ENCODE measurements around the gene RMND1.
"Not testable (repeated sequence)": the region's sequence is repeated elsewhere in the genome, so short reads cannot be mapped to it uniquely, and the experiment has no call there.

Gene RMND1

DNA sequence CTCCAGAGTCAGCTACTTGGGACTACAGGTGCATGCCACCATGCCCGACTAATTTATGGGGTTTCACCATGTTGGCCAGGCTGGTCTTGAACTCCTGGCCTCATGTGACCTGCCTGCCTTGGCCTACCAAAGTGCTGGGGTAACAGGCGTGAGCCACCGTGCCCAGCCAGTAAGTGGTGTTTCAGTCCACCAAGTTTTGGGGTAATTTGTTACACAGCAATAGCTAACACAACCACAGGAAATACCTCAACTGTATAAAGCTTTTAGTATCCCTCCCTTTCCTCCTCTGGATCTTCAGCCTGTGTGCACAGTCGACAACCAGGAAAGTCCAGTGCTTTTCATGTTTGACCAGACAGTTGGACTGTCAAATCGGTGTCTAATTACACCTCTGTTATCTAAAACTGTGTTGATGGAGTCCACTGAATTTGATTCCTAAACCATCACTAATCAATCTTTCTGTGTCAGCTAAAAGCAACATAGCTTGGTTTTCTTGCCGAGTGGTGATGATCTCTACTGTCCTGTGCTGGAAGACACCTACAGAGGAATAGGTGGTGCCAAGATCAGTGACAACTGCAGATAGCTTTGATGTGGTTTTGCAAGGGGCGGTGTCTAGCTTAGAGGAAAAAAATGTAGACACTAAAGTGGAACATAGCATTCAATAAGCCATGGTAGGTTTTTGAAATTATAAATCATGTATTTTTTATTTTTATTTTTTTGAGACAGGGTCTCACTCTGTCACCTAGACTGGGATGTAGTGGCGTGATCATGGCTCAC is 38.4 kb downstream of the RMND1 start:
- DNase-seq = peak; percentile 36

DNA sequence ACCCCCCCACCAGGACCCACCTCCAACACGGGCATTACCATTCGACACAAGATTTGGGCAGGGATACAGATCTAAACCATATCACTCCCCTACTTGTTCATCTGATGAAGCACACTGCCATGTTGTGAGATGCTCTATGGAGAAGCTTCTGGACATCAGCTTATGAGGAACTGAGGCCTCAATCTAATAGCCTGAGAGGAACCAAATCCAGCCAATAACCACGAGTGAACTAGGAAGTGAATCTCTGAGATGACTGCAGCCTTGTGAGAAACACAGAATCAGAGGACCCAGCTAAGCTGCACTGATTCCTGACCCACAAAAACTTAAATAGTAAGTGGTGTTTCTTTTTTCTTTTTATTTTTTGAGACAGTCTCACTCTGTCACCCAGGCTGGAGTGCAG is 39.0 kb downstream of the RMND1 start:
- DNase-seq = no peak

DNA sequence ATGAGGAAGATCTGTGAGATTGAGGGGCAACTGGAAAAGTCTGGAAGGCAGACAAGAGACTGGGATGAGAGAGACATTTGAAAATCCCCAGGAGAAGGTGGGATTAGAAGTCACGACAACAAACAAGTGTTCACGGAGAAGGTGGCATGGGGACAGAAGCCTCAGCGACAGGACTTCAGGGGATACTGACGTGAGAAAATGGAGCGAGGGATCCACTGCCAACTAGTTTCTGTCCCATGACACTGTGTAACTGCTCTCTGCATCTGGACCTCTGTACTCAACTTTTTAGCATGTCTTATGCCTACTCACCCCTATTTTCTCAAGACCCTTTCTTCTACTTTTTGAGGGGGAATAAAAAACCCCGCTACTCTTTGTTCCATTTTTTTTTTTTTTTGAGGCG is 42.2 kb downstream of the RMND1 start:
- DNase-seq = no peak

DNA sequence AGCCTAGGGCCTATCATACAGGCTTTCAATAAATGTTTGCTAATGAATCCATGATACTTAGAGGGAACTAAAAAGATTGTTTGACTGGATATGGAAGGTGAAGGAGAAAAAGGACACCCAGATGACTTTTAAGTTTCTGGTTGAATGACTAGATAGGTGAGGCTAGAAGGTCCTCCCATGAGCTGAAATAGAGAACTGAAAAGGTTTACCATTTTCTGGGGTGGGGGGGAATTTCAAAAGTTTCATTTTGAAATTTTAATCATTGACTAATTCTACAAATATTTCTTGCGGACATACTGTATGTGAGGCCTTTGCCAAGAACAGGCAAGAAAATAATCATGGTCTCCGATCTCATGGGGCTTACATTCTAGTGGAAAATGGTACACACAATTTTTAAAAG is 42.7 kb downstream of the RMND1 start:
- no peak for DNase-seq

DNA sequence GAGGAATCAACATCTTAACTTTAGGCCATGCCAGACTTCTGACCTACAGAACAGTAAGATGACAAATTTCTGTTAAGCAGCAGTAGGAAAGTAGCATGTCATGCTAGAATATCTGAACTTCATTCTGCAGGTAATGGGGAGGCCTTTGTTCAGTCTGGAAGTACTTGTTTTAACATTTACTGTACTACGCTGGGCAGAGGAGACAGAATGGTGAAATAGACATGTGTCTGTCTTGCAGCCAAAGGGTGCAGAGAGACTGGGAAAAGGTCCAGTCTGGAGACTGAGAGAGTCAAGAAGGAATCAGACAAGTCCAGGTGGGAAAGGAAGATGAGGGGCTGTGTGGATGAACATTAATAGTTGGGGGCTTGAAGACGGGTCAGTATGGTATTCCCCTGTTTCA is 43.1 kb downstream of the RMND1 start:
- no peak for DNase-seq

DNA sequence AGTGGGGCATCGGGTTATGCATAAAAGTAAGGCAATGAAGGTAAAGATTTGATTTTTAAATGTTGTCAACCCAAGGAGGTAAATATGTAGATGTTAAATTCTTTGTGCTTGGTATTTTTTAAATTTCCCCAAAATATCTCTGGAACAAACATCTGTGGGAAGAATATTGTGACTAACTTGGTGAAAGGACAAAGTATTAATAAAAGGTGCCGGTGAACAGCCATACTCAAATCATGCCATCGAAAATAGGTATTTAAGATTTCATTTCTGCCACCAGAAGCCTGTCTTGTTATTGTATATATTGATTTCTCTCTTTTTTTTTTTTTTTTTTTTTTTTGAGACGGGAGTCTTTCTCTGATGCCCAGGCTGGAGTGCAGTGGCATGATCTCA is 48.0 kb downstream of the RMND1 start:
- no peak for DNase-seq

DNA sequence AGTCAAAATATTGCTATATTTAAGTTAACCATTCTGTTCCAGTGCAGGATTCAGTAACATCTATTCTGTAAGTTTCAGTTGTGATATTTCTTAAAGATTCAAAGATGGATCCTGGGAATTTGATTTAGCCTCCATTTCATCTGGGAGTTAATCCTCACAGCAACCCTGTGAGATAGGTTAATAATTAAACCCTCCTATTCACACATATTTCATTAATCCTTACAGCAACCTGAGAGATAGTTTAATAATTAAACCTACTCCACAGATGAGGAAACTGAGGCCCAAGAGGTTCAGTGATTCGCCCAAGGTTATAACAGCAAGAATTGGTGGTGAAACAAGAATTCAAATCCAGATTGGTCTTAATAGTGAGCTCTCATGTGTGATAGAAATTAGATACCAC is 49.7 kb downstream of the RMND1 start:
- no peak for DNase-seq

DNA sequence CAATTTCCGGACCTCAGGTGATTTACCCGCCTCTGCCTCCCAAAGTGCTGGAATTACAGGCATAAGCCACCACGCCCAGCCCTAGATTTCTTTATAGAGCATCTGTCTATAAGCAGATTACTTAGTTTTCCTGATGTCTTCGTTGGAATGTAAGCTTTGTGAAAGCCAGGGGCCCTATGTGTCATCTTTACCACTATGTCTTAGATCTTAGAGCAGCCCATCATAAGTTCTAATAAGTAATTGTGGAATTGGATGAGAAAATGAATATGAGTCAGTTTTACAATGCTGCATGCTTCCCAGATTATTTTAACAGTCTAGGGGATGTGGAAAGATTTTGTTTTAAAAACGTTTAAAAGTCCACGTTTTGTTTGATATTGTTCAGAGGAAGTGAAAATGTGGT is 51.5 kb downstream of the RMND1 start:
- no peak for DNase-seq

DNA sequence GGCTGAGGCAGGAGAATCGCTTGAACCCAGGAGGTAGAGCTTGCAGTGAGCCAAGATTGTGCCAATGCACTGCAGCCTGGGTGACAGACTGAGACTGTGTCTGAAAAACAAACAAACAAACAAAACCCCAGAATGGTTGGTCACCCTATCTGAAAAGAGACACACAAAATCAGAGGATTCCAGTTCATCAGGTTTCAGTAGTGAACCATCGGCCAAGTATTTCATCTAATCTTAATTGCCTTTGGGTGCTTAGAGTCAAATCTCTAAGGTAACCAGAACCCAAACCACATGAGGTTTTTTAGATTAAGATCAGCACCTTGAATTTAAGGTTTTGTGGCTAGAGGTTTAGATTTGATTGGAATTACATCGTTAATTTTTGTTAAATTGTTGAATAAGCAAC is 52.2 kb downstream of the RMND1 start:
- DNase-seq = no peak

DNA sequence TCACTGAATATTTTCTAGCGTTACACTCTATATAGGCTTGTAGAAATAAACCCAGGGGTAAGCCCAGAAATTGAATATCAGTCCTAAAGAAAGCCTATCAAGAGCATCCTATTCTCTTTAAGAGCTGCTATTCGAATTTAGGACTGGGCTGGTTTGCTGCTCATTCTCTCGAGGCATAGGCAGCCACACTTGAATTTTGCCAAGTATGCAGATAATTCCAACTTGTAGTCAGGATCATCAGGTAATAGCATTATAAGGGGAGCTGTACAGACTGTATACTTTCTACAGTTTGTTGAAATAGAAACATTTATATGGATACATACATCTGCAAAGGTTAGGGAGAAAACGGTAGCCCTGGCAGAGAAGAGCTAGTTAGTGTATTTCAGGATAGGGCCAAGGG is 58.5 kb downstream of the RMND1 start:
- DNase-seq = no peak

DNA sequence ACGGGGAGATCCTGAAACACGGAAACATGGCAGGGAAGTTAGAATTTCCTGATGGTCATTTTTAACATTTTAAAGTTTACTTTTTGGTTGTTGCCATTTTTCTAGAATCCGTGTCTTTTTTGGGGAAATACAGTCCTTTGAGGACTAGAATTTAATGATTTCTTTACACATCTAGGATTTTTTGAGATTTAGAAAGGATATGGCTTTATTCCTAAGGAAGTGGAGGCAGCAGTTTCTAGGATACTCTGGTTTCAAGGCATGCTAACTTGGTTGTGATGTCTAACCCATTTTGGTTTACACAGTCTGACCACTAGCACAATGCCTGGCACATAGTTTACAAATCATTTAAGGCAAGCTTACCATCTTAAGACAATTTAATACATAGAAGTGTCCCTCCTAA is 59.5 kb downstream of the RMND1 start:
- DNase-seq = no peak

DNA sequence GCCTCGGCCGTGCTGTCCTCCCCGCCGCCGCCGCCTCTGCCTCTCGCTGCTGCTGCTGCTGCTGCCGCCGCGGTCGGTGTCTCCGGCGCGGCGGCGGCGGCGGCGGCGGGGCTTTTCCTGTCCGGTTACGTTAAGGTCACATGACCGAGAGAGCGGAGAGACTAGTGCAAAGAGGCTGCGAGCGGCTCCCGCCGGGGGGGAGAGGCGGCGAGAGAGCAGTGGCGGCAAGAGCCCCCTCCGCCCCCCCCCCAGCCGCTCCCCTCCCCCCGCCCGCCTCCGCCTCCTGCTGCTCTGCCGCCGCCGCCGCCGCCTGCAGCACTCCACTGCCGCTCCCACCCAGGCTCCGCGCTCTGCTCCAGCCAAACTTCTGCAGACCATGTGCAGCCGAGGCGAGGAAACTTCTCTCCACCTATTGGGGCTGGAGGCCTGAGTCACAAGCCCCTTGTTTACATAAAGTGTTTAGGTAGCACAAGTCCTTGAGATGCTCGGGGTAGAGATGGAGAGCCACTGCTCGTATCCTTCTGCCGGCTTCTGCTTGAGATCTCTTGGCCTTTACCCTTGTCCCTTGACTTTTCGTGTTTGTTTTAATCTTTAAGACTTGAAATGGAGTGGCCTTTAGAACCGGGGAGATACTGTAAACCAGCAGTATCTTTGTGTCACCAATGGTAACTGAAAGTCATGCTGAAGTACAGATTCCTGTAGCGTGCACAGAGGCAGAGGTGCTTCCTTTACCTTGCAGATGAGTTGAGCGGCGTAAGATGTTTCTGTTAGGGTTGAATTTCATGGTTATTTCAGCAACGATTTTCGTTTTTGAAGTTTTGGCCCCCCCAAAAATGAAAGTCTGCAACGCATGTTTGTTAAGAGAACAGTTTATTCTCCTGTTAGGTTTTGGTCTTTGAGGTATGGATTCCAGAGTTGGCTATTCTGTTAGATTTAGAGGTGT is 60.2 kb downstream of the RMND1 start, which contains the start of gene ZBTB2:
TSS of gene ZBTB2 (minus strand) at position 89 of the 943 bp plus-strand sequence. CDS start 17,922 bp downstream, outside the sequence.
- peak; percentile 73 for DNase-seq

DNA sequence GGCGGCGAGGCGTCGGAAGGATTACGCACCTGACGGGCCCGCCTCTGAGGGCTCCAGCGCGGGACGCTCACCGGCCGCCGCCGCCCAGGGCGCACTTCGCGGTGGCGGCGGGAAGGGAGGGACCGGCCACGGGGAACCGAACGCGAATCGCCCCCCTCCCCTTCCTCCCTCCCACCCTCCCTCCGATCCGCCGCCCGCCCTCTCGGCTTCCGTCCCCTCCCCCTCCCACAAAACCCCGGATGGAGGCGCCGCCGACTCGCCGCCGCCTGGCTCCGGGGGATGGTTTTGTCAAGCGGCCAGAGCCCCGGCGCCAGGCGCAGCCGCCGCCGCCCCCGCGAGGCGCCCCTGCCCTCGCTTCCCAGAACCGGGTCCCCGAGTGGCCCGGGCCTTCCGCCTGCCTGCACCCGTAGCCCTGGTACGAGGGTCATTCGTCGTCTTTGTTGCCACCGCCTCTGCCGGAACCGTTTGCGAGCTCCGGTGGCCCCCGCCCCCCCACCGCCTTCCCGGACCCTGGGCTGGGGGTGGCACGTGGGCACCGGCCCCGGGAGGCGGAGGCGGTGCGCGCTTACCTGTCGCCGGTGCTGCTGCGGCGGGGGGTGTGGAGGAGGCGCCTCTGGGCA is 61.0 kb downstream of the RMND1 start:
- DNase-seq = peak; percentile 84

DNA sequence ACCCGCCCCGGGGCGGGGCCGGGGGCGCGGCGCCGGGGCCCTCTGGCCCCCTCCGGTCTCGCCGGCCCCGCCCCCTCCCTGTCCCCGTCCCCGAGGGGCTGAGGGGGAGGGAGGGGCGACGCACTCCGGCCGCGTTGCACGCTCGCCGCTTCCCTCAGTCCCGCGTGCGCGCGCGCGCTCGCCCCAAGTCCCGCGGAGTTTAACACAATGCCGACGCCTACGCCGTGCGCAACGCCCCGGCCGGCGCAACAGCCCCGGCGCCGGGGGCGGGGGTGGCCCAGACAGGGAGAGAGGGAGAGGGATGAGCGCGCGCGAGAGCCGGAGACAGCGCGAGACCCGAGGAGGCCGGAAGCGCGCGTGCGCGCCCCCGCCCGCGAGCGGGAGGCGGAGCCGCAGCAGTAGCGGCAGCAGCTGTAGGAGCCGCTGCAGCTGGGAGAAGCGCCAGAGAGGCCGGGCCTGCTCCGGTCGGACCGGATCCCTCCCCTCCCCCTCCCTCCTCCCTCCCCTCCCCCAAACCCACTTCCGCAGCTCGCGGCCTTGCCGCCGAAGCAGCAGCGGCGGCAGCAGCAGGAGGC is 61.6 kb downstream of the RMND1 start:
- peak; percentile 97 for DNase-seq

DNA sequence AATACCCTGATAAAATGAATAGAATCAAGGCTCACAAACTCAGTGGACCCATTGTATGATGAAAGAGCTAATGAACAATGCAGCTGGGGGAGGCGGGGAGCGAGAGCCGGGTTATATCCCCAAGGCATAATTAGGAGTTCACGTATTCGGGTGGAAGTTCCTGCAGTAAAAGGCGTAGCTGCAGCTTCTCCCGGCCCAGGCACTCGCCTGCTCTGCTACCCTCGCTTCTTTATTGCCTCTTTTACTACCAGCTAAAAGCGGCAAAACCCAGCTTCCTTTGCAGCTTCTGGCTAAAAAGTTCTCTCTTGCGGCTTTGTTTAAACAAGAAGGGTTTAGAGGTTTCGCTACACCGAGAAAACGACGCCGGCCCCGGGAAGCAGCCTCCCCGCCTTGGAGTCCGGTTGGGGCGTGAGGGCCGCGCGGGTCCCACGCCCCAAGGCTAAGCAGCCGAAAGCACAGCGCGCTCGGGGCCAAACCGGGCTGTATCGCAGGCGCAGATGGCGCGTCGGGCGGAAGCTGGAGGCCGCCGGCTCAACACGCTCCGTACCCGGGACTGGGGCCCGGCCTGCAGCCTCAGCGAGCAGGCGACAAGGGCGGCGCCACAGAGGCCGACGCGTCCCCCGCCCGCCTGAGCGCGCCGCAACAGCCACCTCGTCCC is 62.2 kb downstream of the RMND1 start:
- DNase-seq = peak; percentile 61

DNA sequence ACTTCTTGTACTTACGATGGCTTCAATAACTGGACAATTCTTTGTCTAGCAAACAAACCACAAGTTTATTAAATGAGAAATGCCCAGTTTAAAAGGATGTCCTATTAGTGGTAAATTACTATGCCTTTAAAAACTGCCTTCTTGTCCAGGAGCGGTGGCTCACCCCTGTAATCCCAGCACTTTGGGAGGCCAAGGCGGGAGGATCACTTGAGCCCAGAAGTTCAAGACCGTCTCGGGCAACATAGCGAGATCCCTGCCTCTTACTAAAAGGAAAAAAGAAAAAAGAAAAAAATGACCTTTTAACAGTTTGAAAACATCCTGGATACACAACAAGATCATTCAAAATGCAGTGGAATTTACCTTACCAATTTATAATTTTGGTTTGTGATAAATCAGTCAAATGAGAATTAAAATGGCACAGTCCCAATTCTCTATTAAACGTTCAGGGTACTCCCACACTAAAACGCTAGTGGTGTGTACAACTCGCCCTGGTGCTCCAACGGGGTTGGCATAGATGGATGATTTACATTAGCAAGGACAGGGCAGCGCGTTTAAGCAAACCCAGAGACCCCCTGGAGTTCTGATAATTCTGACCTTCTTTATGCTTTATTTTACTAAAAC is 62.8 kb downstream of the RMND1 start:
- no peak for DNase-seq

DNA sequence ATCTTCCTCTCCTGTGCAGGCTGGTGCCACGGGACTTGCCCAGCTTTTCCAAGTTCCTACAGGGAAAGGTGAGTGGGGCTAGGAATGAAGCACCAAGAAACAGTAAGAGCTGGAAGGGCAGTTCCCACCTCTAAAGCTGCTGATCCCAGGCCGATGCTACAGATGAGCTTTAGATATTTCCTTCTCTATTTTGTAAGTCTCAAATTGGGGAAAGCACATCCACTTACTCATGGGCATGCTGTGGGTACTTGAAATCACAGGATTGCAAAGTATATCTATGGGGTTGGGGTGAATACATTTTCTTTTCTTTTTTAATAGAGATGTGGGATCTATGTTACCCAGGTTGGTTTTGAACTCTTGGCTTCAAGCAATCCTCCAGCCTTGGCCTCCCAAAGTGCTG is 63.7 kb downstream of the RMND1 start:
- no peak for DNase-seq

DNA sequence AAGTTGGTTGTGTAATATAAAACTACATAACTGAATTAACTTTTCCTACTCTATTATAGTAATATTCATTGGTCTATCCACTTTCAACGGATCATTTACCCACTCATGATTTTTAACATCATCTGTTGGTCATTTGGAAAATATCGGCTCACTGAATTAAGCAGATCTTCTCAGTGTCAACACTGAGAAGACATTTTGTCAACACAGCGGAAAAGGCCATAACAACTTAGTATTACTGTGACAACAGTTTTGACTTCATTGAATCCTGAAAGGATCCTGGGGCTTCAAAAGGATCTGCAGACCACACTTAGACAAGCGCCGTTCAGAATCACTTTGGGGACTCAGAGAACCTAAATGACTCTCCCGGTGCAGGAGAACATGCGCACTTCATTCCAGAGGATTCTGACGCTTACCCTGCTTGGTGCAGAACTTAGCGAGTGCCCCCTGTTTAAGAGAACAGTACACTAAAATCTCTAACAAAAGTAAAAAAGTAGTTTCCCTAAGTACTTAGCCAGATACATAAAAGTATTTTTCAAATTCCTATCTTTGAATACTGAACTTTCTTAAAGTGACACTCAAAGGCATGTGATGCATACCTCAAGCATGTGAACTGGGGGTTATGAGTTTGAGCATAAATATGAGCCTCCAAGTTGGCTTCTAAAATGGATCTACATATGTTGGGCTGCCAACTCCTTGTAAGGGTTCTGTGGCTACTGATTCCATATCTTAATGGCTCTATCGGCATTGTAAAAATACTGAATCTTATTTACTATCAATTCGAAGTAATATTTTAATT is 64.6 kb downstream of the RMND1 start:
- DNase-seq = no peak

DNA sequence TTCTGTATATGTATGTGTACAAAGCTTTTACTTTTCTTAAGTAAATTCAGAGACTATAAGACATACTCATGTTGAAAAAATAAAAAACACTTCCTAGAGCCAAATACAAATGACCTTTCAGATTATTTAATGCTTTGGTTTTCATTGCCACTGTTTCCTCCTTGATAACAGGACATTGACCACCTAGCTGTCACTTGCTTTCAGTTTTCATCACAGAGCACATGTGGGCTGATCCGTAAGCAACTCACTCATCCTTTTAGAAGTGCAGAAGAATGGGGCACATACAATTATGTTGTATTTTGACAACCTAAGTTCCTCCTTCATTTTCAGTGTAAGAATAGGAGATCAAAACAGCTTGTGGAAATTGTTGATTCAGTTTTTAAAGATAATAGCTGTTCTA is 66.7 kb downstream of the RMND1 start:
- no peak for DNase-seq

DNA sequence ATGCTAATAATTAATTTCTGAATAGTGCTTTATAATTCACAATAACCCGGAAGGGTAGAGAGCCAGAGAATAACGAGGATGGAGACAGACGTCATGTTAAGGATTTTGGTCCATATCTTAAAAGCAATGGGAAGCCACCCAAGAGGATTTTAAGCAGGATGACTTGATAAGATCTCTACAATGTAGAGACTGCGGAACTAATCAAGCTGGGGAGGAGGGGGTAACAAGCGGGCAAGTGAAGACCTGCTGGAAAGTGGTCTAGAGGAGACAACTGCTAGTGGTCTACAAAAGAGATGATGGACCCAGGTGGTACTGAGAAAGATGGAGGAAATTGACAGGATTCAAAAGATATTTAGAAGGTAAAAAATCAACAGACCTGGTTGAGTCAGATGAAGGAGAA is 67.8 kb downstream of the RMND1 start:
- DNase-seq = no peak

DNA sequence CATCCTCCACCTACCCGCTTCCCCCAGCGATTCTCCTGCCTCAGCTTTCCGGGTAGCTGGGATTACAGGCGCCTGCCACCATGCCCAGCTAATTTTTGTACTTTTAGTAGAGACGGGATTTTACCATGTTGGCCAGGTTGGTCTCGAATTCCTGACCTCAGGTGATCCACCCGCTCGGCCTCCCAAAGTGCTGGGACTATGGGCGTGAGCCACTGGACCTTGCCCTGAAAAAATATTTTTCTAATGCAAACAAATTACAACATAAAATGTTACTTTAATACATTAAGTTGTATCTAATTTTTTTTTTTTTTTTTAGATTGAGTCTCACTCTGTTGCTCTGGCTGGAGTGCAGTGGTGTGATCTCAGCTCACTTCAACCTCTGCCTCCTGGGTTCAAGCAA is 69.3 kb downstream of the RMND1 start:
- DNase-seq = not testable (repeated sequence)

Data from stimulated activated CD8-positive, alpha-beta memory T cell treated with anti-CD3 and anti-CD28 coated beads, Interleukin-4, amount 100 ng/mL, for 48 hours (primary cell).